GM12875 (cell line): ENCODE data around the gene ME3.

ENCODE experiments used
- H3K4me3 ChIP-seq: one replicate; pipeline ENCODE4 v1.5.1; 2011; ENCODE audit warnings: low read depth, low read length, control low read depth
- TF ChIP-seq, protein P1 (sequence below): IDR thresholded peaks from 2 replicates; pipeline ENCODE4 v1.5.1; 2011; ENCODE audit warnings: low read depth, mild to moderate bottlenecking, control low read depth, inconsistent platforms, low read length, moderate library complexity, borderline replicate concordance; ENCODE audit not compliant: insufficient read depth

Gene ME3

GRCh38 chr11:86589856-86590589 is 82.4 kb downstream of the ME3 start:
- no peak overlapping the region for H3K4me3 ChIP-seq
- TF ChIP-seq, protein P1, sequence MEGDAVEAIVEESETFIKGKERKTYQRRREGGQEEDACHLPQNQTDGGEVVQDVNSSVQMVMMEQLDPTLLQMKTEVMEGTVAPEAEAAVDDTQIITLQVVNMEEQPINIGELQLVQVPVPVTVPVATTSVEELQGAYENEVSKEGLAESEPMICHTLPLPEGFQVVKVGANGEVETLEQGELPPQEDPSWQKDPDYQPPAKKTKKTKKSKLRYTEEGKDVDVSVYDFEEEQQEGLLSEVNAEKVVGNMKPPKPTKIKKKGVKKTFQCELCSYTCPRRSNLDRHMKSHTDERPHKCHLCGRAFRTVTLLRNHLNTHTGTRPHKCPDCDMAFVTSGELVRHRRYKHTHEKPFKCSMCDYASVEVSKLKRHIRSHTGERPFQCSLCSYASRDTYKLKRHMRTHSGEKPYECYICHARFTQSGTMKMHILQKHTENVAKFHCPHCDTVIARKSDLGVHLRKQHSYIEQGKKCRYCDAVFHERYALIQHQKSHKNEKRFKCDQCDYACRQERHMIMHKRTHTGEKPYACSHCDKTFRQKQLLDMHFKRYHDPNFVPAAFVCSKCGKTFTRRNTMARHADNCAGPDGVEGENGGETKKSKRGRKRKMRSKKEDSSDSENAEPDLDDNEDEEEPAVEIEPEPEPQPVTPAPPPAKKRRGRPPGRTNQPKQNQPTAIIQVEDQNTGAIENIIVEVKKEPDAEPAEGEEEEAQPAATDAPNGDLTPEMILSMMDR = no peak

- TF ChIP-seq, protein P1 = no peak
- H3K4me3 ChIP-seq = no peak overlapping the region
Measured at GRCh38 chr11:86589204-86589603, 83.2 kb downstream of the ME3 start.

DNA sequence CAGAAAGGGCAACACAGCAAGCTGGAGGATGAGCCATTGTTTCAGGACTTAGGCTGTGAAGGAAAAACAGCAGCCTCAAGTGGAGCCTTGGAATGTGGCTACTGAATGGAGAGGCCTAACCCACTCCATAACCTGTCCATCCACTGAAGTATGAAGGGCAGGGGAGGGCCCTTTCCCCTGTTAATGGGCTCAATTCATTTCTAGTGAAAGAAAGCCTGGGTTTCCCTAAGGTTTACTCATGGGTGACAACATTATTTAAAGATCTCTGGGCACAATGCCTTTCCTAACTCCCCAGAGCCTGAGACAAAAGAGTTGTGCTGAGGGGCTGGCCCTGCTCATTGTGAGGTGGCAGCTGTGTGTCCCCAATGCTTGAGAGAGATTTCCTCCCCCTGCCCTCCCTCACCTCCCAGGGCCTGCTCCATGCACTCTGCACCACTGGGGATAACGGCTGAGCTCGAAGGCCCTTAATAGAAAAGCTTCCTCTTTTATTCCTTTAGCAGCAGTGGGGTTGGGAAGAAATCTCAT is 83.8 kb downstream of the ME3 start:
- TF ChIP-seq, protein P1 = no peak
- no peak overlapping the region for H3K4me3 ChIP-seq

DNA sequence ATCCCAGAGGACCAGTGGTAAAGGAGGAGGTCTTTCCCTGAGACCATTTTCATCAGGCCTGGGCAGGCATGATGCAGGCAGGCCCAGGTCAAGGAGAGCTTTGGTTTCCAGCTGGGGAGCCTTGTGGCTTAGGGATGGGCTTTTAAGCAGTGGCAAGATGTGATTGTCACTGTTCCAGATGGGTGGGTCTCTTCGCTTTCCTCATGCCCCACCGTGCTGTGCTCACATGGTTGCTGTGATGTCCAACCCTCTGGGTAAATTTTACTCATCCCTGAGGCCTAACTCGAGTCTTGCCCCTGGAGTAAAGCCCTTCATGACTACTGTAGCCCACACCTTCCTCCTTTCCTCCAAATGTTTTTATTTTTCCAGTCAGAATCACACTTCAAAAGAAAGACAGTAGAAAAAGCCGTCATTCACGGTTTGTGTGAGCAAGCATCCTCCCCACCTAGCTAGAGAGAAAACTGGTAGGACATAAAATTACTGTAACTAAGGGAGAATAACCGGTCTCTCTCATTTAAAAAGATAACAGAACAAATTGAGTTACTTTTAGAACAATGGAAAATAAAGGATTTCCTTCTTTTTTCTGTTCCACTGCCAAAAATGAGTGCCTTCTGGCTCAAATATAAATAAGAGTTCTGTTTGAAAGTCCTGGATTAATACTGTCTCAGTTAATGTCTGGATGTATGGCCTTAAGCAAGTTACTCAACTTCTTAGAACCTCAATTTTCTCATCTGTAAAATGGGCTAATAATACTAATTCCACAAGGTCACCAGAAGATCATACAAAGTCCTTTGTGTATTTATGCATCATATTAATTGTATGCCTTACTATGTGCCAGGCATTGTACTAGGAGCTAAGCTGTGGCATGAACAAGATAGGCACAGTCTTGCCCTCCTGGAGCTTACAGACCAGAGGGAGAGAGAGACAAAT is 84.9 kb downstream of the ME3 start:
- TF ChIP-seq, protein P1 = no peak

DNA sequence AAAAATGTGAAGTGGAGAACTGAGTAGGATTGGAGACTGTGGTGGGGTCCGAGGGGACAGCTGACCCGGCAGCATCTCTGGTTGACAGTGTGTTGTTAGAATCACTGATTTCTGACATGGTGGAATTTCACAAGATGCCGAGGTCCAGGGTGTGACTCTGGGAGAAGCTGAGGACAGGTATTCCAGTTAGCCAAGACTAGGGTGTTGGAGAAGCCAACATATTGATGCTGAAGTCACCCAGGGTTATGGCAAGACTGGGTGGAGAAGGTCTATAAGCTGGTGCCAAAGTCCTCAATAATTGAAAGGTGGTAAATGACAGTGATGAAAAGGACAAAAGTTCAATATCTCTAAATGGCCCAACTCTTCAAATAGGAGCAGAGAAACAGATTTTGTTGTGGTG is 86.1 kb downstream of the ME3 start:
- H3K4me3 ChIP-seq = no peak overlapping the region
- TF ChIP-seq, protein P1 = no peak

More for the DNA sequence above, 84.9 kb downstream of the ME3 start:
- no peak overlapping the region for H3K4me3 ChIP-seq

DNA sequence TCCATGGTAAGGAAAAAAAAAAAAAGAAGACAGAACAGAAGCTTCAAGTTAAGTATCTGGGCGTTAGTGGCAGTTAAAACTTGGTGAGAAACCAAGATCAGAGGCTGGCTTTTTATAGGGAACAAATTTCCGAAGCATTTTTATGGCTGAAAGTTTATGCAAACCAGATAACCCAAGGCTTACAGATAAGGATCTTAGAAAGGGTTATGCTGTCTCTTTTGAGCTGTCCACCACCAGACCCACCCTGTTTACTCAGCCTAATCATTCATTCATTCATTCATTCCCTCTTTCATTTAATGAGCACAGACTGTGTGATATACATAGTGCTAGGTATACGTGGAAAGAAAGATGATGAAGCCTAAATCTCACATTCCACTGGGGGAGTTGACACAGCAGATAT is 89.5 kb downstream of the ME3 start:
- TF ChIP-seq, protein P1 = no peak

More for the DNA sequence above, 89.5 kb downstream of the ME3 start:
- no peak overlapping the region for H3K4me3 ChIP-seq
